ENCODE results near the gene RUNX1. TPM values are rescaled to one million over a fixed set of nuclear protein-coding genes. Genes with fewer than 3 reads are reported as not detected.

Gene RUNX1
- total and polyA plus RNA-seq, 10 of the 15 experiments (the other 5 are each of a cell fraction or from before 2014, with no cell fraction given), result 0.90 to 15.2 (median 4.1) TPM

GRCh38 chr21:34974162-34974981 lies 74.7 kb downstream of the RUNX1 start (continued):
- no peak for TF ChIP-seq SPI1 (IDR thresholded peaks at IDR 0.05; ENCODE audit: borderline replicate concordance, insufficient read depth, low read depth, low read length)
- peak; percentile 60 for TF ChIP-seq SKIL (IDR thresholded peaks at IDR 0.05; ENCODE audit: low read depth, poor library complexity, severe bottlenecking)
- TF ChIP-seq TBL1XR1 (IDR thresholded peaks at IDR 0.05; ENCODE audit: low read depth, low read length), result peak; percentile 55; the same call in 1 of the 2 replicates
- peak; percentile 96 for TF ChIP-seq MTA3 (IDR thresholded peaks at IDR 0.05; ENCODE audit: borderline replicate concordance, low read length)
- no peak for TF ChIP-seq TCF7 (IDR thresholded peaks at IDR 0.05; ENCODE audit: borderline replicate concordance)
- peak; percentile 97 for TF ChIP-seq NFIC (IDR thresholded peaks at IDR 0.05; ENCODE audit: low read depth, low read length)
- peak; percentile 100 for TF ChIP-seq RUNX3 (IDR thresholded peaks at IDR 0.05; ENCODE audit: low read length)
- TF ChIP-seq PRDM15 (CRISPR knock-in tag; IDR thresholded peaks at IDR 0.05), result no peak
- TF ChIP-seq CTCF (IDR thresholded peaks at IDR 0.05 in 2 of 3, conservative IDR thresholded peaks at IDR 0.05 in 1 of 3; ENCODE audit: control insufficient read depth in 2 of 3, extremely low read depth in 1 of 3, insufficient read depth in 1 of 3, low read depth in 3 of 3, low read length in 3 of 3), result no peak

Data from GM12878 (cell line).